Stimulated activated CD4-positive, alpha-beta T cell treated with anti-CD3 and anti-CD28 coated beads, Interleukin-4, amount 100 ng/mL, for 48 hours (primary cell): ENCODE data around the gene C1QTNF9B.
A peak's percentile ranks its signal among the peaks of the same experiment; 100 is the strongest.
"Not testable (repeated sequence)": the region's sequence is repeated elsewhere in the genome, so short reads cannot be mapped to it uniquely, and the experiment has no call there.

Experiments used
- DNase-seq, 2 donors: peaks; one replicate each; pipeline ENCODE4 v3.0.0-alpha.2; 2020; ENCODE audit warnings: low read depth in 2 of 2

The C1QTNF9B gene

GRCh38 chr13:23894746-23895145 lies 2.6 kb downstream of the C1QTNF9B start:
- DNase-seq: not testable (repeated sequence)

DNA sequence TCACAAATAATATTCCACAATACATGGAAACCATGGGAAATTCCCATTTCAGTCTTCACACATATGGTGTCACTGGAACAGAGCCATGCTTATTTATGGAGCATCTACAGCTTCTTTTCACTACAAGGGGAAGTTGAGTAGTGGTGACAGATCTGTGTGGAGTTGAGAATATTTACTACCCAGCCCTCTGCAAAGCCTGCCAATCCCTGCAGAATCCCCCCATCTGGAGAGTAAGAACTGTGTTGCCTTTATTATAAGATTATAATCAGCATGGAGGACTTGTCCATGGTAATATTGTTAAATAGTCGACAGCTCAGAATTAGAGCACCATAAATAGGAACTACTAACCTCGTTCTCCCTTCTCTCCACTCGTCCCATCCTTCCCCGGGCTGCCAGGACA lies 3.5 kb downstream of the C1QTNF9B start:
- not testable (repeated sequence) for DNase-seq

DNA sequence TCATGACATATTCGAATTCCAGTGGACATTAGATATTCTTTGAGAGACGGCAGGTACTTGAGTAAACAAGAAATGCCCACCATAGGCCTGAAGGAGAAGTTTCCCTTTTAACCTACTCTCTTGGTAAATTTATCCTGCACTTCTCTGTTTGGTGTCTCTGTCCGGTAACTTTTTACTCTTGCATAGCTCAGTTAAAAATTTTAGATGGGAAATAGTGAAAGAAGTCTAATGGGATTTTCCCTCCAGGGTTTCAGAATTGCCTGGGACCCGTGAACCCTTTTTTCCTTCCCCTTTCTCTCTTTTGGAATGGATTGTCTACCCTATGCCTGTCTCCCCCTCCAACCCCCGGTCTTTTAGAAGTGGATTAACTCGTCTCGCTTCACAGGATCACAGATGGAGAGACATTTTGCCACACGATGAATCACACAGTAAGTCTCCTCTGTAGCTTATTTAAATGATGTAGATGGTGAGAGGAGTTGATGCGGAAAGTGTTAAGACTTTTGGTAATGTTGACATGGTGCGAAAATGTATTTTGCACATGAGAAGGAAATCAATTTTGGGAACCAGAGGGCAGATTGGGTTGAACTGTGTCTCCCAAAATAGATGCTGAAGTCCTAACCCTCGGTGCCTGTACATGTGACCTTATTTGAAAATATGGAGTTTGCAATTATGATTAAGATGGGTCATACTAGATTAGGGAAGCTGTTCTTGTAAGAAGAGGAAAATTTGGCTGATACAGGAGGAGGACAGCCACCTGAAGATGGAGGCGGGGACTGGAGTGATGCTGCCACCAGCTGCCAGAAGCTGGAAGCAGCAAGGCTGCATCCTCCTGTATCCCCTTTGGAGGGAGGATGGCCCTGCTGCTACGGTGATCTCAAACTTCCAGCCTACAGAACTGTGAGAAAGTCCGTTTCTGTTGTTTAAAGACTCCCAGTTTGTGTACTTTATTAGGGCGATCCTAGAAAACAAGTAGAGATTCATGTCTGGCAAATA lies 7.4 kb downstream of the C1QTNF9B start:
- DNase-seq: no peak

DNA sequence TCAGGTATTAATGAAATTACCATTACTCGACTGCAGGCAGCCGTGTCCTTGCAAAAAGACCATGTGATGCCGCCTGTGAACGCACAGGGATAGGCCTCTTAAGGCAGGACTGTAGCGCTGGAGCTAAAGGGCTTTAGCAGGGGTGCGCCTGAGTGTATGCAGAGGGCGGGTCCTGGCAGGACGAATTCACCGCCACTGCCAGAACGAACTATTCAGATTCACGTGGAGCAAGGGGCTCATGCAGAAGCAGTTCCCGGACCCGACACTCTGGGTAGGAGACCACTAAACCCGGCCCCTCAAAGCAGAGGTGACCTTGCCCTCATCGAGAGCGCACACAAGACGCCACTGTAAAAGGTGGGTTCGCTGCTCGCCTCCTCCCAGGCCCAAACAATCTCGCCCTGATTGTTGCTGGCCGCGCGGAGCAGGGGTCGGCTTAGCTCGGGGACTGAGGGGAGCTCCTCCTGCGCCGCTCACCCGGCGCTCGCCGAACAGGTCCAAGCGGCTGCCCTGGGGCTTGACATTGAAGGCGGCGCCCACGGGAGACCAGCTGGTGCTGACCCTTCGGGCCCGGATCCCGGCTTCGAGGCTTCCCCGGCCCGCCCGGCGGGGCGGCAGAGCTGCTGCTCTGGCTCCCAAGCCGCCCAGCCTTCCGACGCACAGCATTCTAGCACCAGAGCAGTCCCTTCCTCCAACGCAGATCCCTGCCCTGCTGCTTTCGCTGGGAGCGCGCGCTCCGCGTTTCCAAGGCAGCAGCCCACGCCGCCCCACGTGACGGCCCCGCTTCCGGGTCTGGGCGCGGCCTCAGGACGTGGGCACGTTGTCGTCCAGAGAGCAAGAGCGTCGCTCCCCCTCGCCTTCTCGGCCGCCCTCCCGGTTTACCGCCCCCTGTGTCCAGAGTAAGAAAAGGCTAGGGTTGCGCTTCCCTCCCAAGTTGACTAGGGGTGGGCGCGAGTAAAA lies 8.4 kb downstream of the C1QTNF9B start, which contains the start of gene MIPEP:
MIPEP (minus strand) TSS at position 743 of the 957 bp plus-strand sequence; CDS start at position 663, 80 bp downstream.
- DNase-seq: peak; percentile 83 to 90

GRCh38 chr13:23884361-23884760 lies 12.9 kb downstream of the C1QTNF9B start:
- DNase-seq: not testable (repeated sequence)

- DNase-seq: no peak
Observed at GRCh38 chr13:23883255-23883654, 14.0 kb downstream of the C1QTNF9B start.

DNA sequence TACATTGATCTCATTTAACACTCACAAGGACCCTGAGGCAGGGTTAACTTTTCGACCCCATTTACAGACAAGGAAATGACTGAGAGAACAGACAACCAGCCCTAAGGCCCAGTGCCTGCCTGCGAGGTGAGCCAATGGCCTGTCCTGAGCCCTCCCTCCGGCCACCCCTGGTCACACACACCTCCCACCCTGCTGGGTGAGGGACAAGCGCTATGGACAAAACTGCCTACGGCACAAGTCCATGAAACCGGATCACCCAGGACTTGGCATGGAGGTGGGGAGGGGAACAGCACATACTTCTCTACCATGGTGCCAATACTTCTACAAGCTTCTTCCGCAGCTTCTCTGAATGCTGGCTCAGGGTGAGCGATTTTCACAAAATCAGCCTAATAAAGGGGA lies 15.9 kb downstream of the C1QTNF9B start:
- not testable (repeated sequence) for DNase-seq

DNA sequence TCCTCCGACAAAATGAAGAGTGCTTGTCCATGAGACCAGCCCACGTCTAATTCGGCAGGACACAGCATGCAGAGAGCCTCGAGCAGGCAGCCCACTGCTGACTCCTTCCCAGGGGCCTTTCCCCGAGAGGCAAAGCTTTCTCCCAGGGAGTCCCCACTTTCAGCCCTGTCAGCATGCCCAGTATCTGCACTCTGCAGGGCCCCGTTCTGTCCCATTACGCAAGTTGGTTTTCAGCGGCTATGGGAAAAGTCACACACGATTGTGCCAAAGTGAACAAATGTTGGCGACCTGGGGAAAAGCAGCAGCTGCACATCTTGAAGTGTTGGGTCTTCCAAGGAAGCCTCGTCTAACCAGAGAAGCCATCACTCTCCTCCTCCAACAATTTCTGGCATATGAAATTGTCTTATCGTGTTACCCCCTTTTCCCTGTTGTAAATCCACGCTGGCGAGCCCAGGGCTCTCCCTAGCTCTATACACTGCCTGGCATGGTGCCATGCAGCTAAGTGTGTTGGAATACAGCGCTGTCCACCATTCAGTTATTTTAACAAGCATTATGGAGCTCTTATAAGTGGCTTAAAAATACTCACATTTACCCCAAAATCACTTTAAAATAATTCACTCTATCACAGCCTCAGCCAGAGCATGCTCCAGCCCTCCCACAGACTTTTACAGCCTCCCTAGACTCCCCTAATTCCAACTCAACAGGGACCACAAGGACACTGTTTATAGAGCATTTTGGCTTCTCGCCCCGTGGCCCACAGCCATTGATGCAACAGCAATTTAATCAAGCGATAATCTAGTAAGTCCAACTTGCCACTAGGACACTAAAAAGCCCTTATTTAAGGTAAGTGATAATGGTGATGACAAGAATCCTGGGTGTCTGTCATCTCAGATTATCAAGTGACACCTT lies 16.6 kb downstream of the C1QTNF9B start:
- DNase-seq: not testable (repeated sequence)

- no peak for DNase-seq
Observed at GRCh38 chr13:23877286-23877685, 20.0 kb downstream of the C1QTNF9B start.

DNA sequence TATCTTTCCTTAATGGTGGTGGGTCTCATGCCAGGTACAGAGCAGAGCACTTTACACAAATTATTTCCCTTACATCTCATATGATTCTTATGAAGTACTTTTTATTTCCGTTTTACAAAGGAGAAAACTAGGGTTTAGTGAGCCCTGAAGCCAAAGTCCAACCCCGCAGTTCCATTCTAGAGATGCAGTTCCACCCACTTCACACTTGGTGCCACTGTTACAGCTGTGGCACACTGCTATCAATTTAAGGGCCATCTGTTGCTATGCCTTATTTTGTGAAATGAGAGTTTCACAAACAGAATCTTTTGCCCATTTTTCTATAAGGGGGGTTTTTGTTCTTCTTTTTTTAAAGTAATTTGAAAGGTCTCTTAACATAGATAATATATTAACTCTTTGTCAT lies 21.0 kb downstream of the C1QTNF9B start:
- no peak for DNase-seq

DNA sequence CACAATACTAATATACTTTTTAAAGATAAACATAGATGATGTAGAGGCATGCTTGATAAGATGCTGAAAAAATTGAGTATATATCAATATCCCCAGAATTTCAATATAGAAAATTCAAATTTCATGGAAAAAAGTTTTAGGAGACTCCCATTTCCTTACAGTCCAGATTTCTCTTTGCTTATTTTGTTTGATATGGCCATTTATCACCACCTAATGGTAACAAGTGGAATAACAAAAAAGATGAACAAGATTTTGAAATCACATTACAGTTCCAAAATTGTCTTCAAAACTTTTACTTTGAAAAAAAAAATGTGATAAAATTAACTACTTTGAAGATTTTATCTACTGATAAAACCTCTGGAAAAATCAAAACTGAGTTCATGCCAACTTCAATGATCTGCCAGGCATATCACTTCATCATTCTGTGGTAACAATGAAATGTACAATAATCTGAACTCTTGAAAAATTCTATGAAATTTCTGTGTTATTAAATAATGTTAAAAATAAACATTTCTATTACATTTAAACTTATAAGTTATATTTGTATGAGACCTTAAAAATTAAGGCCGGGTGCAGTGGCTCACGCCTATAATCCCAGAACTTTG lies 25.6 kb downstream of the C1QTNF9B start:
- DNase-seq: no peak

DNA sequence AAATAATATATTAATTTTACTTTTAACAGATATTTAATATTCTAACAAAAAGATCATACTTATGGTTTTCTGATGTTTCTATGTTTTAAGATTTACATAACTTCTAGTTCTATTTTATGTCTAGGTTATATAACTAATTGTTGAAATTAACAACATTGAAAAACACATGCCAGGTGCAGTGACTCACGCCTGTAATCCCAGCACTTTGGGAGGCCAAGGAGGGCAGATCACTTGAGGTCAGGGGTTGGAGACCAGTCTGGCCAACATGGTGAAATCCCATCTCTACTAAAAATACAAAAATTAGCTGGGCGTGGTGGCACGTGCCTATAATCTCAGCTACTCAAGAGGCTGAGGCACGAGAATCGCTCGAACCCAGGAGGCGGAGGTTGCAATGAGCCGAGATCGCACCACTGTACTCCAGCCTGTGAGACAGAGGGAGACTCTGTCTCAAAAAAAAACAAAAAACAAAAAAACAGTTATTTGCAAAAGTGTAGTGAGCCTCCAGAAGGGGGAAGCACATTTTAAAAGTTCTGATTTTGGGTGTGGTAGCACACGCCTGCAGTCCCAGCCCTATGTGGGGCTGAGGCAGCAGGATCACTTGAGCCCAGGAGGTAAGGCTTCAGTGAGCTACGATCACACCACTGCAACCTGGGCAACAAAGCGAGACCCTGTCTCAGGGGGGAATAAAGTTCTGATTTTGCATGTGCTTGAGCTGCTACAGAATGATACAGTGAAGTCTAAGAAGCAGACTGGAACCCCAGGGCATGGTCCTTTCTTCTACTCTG lies 26.8 kb downstream of the C1QTNF9B start:
- no peak for DNase-seq

- DNase-seq: no peak
Observed at GRCh38 chr13:23868521-23868920, 28.8 kb downstream of the C1QTNF9B start.

GRCh38 chr13:23867027-23867491 lies 30.2 kb downstream of the C1QTNF9B start:
- no peak for DNase-seq

DNA sequence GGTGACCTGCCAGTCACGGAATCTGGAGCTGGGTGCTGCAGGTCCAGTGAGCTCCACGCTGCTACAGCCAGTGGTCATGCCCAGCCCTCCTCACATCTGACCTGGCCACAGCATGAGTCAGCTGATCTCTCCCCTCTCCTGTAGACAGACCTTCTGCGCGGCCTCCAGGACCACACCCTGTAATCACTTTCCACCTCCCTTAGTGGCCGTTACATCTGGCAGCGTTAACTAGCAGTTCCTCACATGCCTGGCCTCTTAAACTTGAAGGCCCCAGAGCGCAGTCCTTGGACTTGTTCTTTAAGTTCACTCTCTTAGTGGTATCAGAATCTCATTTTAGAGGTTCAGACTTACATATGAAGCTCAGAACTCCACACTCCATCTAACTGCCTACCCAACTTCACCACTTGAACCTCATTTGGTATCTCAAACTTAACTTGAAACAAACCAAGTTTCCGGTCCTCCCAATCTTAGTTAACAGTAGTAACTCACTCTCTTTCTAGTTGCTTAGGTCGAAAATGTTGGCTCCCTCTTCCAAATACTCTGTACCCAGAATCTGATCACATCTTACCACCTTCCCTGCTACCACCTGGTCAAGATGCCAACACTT lies 30.8 kb downstream of the C1QTNF9B start:
- DNase-seq: no peak

- no peak for DNase-seq
Observed at GRCh38 chr13:23865906-23866305, 31.4 kb downstream of the C1QTNF9B start.

DNA sequence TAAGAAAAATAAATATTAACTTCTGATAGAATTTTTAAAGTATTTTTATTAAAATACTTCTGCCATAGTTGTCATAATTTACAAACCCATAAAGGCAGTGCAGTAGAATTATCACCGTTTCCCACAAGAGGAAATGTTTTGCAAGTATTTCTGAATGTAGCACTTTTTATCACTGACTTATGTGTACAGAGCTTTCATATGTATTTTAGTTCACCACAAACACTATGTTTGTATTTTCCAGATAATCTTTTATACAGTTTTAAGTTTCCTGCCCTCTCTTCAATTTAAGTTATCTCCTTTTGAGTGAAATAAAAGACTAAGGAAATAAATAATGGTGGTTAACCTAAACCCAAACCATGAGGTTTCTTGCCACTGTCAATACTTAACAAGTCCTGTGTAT lies 32.3 kb downstream of the C1QTNF9B start:
- no peak for DNase-seq

- DNase-seq: no peak
Observed at GRCh38 chr13:23861310-23861709, 36.0 kb downstream of the C1QTNF9B start.

DNA sequence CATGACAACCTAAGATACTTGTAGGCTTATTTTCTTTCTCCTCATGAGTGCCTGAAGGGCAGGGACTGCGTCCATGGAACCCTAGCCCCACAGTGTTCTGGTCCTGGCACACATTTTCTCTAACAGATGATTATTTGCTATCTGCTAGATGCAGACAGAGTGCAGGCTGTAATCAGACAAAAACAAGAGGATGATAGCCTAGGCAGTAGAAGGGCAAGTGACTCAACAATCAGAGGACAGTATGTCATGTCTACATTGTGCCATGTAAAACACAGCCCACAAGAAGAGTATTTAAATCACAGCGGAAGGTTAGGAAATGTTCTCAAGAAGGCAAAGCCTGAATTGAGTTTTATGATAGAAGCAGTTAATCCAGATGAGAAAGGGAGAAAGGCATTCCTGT lies 37.4 kb downstream of the C1QTNF9B start:
- DNase-seq: no peak
